Smooth muscle cell (in vitro differentiated cells): ENCODE results near the gene CDH23. TPM values are rescaled to one million over a fixed set of nuclear protein-coding genes. Genes with fewer than 3 reads are reported as not detected.

Experiments used
- DNase-seq: peaks from one replicate; lab custom pipeline; 2025; ENCODE audit not compliant: unreplicated experiment; lab: John Stamatoyannopoulos, UW
- H2AFZ ChIP-seq: fragments of 200-600 bp; sonication (generic); 2 replicates; pipeline ENCODE4 v1.6.0; 2016; ENCODE audit warnings: antibody characterized with exemption, low read depth, mild to moderate bottlenecking
- H3F3A ChIP-seq: fragments of 200-600 bp; sonication (generic); 2 replicates; pipeline ENCODE4 v1.6.0; 2017; ENCODE audit warnings: antibody characterized with exemption, low read depth
- H3K27ac ChIP-seq: fragments of 200-600 bp; sonication (generic); 2 replicates; pipeline ENCODE4 v1.5.1; 2016; ENCODE audit warnings: low read depth, mild to moderate bottlenecking
- H3K27me3 ChIP-seq: fragments of 200-600 bp; sonication (generic); 2 replicates; pipeline ENCODE4 v1.6.1; 2016; ENCODE audit warnings: low read depth, mild to moderate bottlenecking
- H3K36me3 ChIP-seq: fragments of 200-600 bp; sonication (generic); 2 replicates; pipeline ENCODE4 v1.5.1; 2016; ENCODE audit warnings: low read depth
- H3K4me1 ChIP-seq: fragments of 200-600 bp; sonication (generic); 2 replicates; pipeline ENCODE4 v1.5.1; 2016; ENCODE audit warnings: low read depth
- H3K4me2 ChIP-seq: fragments of 200-600 bp; sonication (generic); 2 replicates; pipeline ENCODE4 v1.6.0; 2016; ENCODE audit warnings: mild to moderate bottlenecking
- H3K4me3 ChIP-seq: fragments of 200-600 bp; sonication (generic); 2 replicates; pipeline ENCODE4 v1.5.1; 2016; ENCODE audit warnings: mild to moderate bottlenecking
- H3K79me2 ChIP-seq: fragments of 200-600 bp; sonication (generic); 2 replicates; pipeline ENCODE4 v1.6.0; 2016; ENCODE audit warnings: low read depth, mild to moderate bottlenecking
- H3K9ac ChIP-seq: fragments of 200-600 bp; sonication (generic); 2 replicates; pipeline ENCODE4 v1.6.0; 2016; ENCODE audit warnings: low read depth
- H3K9me3 ChIP-seq: fragments of 200-600 bp; sonication (generic); replicated peaks from 2 replicates; pipeline ENCODE4 v1.5.1; 2016; ENCODE audit warnings: low read depth
- H4K20me1 ChIP-seq: fragments of 200-600 bp; sonication (generic); 2 replicates; pipeline ENCODE4 v1.6.0; 2016; ENCODE audit warnings: low read depth
- CTCF ChIP-seq: fragments of 200-600 bp; sonication (generic); IDR thresholded peaks from 2 replicates; pipeline ENCODE4 v1.5.1; 2017; ENCODE audit warnings: borderline replicate concordance, mild to moderate bottlenecking, antibody characterized with exemption; ENCODE audit not compliant: insufficient read depth, poor library complexity, severe bottlenecking
- WGBS: methylation state at CpG from one replicate; pipeline ENCODE4 v1.1.7; 2016; ENCODE audit warnings: low lambda C conversion rate; 5-methylcytosine and 5-hydroxymethylcytosine counted together
- polyA plus RNA-seq: library from polyadenylated mRNA; unstranded; fragments of >200 nt; fragmentation: Nextera tagmentation; extraction: Ambion mirVana; gene quantifications from 2 replicates; pipeline ENCODE4 v1.2.1, GENCODE V29; 2016
- total RNA-seq: library from RNA; depleted of rRNA; stranded (reverse); fragments of >200 nt; gene quantifications from 2 replicates; pipeline ENCODE4 v1.2.3, GENCODE V29; 2014

Gene CDH23
- total and polyA plus RNA-seq, 2 experiments from 2014 or later: 0.99 to 2.5 TPM

- no peak for TF ChIP-seq CTCF
- Histone ChIP-seq H3K4me2 (no peak overlapping the region), H3K27me3 (peaks cover 39% of the 10 kb centered on the region), H3K4me1 (no peaks in the 10 kb centered on the region), H3K9me3 (no peaks in the 10 kb centered on the region), H2AFZ (no peak overlapping the region), H3K9ac (no peak overlapping the region), H4K20me1 (no peaks in the 10 kb centered on the region), H3K27ac (no peak overlapping the region), H3K4me3 (no peak overlapping the region), H3K36me3 (no peaks in the 10 kb centered on the region), H3F3A (no peaks in the 10 kb centered on the region), H3K79me2 (no peaks in the 10 kb centered on the region)
- DNase-seq: no peak
- 95% methylated on average over 9 of the region's 9 CpGs for WGBS
Observed at GRCh38 chr10:71562181-71562580, 165.5 kb downstream of the CDH23 start.

GRCh38 chr10:71562904-71563303 is 166.2 kb downstream of the CDH23 start:
- WGBS: 87% methylated on average over 3 of the region's 3 CpGs
- no peak overlapping the region for H3K9ac ChIP-seq
- no peaks in the 10 kb centered on the region for H3K79me2 ChIP-seq
- no peaks in the 10 kb centered on the region for H3K9me3 ChIP-seq
- no peak overlapping the region for H3K27ac ChIP-seq
- DNase-seq: no peak
- no peaks in the 10 kb centered on the region for H3K36me3 ChIP-seq
- H3K4me1 ChIP-seq: no peaks in the 10 kb centered on the region
- TF ChIP-seq CTCF: no peak
- H3F3A ChIP-seq: no peaks in the 10 kb centered on the region
- no peak overlapping the region for H3K4me3 ChIP-seq
- peaks cover 34% of the 10 kb centered on the region for H3K27me3 ChIP-seq
- H2AFZ ChIP-seq: no peak overlapping the region
- H4K20me1 ChIP-seq: no peaks in the 10 kb centered on the region
- no peak overlapping the region for H3K4me2 ChIP-seq

- H3K27me3 ChIP-seq: peaks cover 24% of the 10 kb centered on the region
- H3K9ac ChIP-seq: no peak overlapping the region
- H3F3A ChIP-seq: no peaks in the 10 kb centered on the region
- no peaks in the 10 kb centered on the region for H3K9me3 ChIP-seq
- DNase-seq: no peak
- whole genome bisulfite sequencing: 71% methylated on average over 12 of the region's 12 CpGs
- H3K4me2 ChIP-seq: no peak overlapping the region
- H2AFZ ChIP-seq: no peak overlapping the region
- H3K79me2 ChIP-seq: no peaks in the 10 kb centered on the region
- no peaks in the 10 kb centered on the region for H4K20me1 ChIP-seq
- no peaks in the 10 kb centered on the region for H3K4me1 ChIP-seq
- no peak overlapping the region for H3K27ac ChIP-seq
- H3K36me3 ChIP-seq: no peaks in the 10 kb centered on the region
- H3K4me3 ChIP-seq: no peak overlapping the region
- no peak for TF ChIP-seq CTCF
Observed at GRCh38 chr10:71564194-71564820, 167.6 kb downstream of the CDH23 start.
